K562 (cell line): ENCODE measurements around the gene SH3BGRL3. TPM values are rescaled to one million over a fixed set of nuclear protein-coding genes. Genes with fewer than 3 reads are reported as not detected.

ENCODE experiments used
- ADNP ChIP-seq: fragments of 200-800 bp; sonication (Bioruptor generic); IDR thresholded peaks from 2 replicates; pipeline ENCODE4 v1.6.1; 2016; ENCODE audit warnings: missing genetic modification characterization, missing compliant biosample characterization
- CCNT2 ChIP-seq: IDR thresholded peaks from 2 replicates; pipeline ENCODE4 v1.6.1; 2011; ENCODE audit warnings: borderline replicate concordance, low read depth, mild to moderate bottlenecking, moderate library complexity, mixed read lengths, low read length; ENCODE audit not compliant: insufficient read length; ENCODE audit errors: extremely low read depth
- CTBP1 ChIP-seq: fragments of 450-650 bp; IDR thresholded peaks from 2 replicates; pipeline ENCODE4 v1.6.1; 2016; ENCODE audit warnings: borderline replicate concordance
- ERF ChIP-seq: fragments of 450-650 bp; formaldehyde crosslinking; IDR thresholded peaks from 2 replicates; pipeline ENCODE4 v1.4.0; 2020; ENCODE audit warnings: mild to moderate bottlenecking, mixed read lengths
- FIP1L1 ChIP-seq: fragments of 200-400 bp; formaldehyde crosslinking; IDR thresholded peaks from 2 replicates; pipeline ENCODE4 v1.6.1; 2018; ENCODE audit warnings: mild to moderate bottlenecking, low read depth, low read length; ENCODE audit not compliant: poor library complexity, severe bottlenecking
- FUS ChIP-seq: fragments of 200-400 bp; formaldehyde crosslinking; optimal IDR thresholded peaks from 2 replicates; pipeline ENCODE3; 2017; ENCODE audit warnings: low read depth, low read length
- HLTF ChIP-seq: fragments of 450-650 bp; IDR thresholded peaks from 2 replicates; pipeline ENCODE4 v1.6.1; 2016
- L3MBTL2 ChIP-seq: fragments of 450-650 bp; IDR thresholded peaks from 2 replicates; pipeline ENCODE4 v1.6.1; 2016; ENCODE audit warnings: mild to moderate bottlenecking, moderate library complexity
- NONO ChIP-seq, 2 experiments: fragments of 200-400 bp in 1 of 2; fragments of 450-650 bp in 1 of 2; formaldehyde crosslinking in 1 of 2; IDR thresholded peaks; 2 replicates each; pipeline ENCODE4 v1.6.1; 2017; ENCODE audit warnings: low read depth in 2 of 2, mild to moderate bottlenecking in 2 of 2, moderate library complexity in 2 of 2, low read length in 1 of 2
- NRF1 ChIP-seq, 2 experiments: fragments of 450-650 bp; IDR thresholded peaks in 1 of 2; conservative IDR thresholded peaks in 1 of 2; 2 replicates each; pipeline ENCODE4 v1.6.1; 2014; ENCODE audit warnings: mild to moderate bottlenecking in 2 of 2
- RNF219 ChIP-seq: fragments of 250-450 bp; sonication (Bioruptor Pico); IDR thresholded peaks from 2 replicates; pipeline ENCODE4 v1.5.0; 2022; ENCODE audit warnings: mild to moderate bottlenecking
- SP1 ChIP-seq: sonication (generic); formaldehyde crosslinking; IDR thresholded peaks from 2 replicates; pipeline ENCODE4 v1.8.1; 2022; ENCODE audit warnings: mild to moderate bottlenecking, missing genetic modification reagents
- TAF9B ChIP-seq: fragments of 450-650 bp; IDR thresholded peaks from 2 replicates; pipeline ENCODE4 v1.6.1; 2018; ENCODE audit warnings: mild to moderate bottlenecking; ENCODE audit not compliant: partially characterized antibody
- ZNF609 ChIP-seq: sonication (generic); formaldehyde crosslinking; IDR thresholded peaks from 2 replicates; pipeline ENCODE4 v1.8.1; 2023; ENCODE audit warnings: missing genetic modification reagents, mild to moderate bottlenecking, borderline replicate concordance
- ZNF639 ChIP-seq, 2 experiments: fragments of 200-800 bp in 1 of 2; sonication (Bioruptor generic) in 1 of 2; sonication (generic) in 1 of 2; formaldehyde crosslinking in 1 of 2; IDR thresholded peaks in 1 of 2; conservative IDR thresholded peaks in 1 of 2; 2 replicates each; pipeline versions ENCODE4 v1.5.0 to v1.6.1; 2016 to 2020; ENCODE audit warnings: missing compliant biosample characterization in 1 of 2, missing genetic modification characterization in 1 of 2, missing genetic modification reagents in 1 of 2
- ZNF655 ChIP-seq: fragments of 250-450 bp; sonication (Bioruptor Pico); IDR thresholded peaks from 2 replicates; pipeline ENCODE4 v1.5.0; 2021
- polyA plus RNA-seq, 8 experiments: library from polyadenylated mRNA; depleted of rRNA in 4 of 8; stranded (reverse) in 5 of 8; unstranded in 3 of 8; fragments of >200 nt; fragmentation: Nextera tagmentation in 2 of 8; fragmentation: Illumina TruSeq in 1 of 8; extraction: Ambion mirVana in 2 of 8; extraction: Trizol in 1 of 8; gene quantifications; 2 replicates each; pipeline versions ENCODE4 v1.2.1 to v1.2.3, GENCODE V29; 2011 to 2014; ENCODE audit warnings: inconsistent platforms in 1 of 8, missing spikeins in 1 of 8
- total RNA-seq, 7 experiments: library from RNA; depleted of rRNA in 6 of 7; stranded (reverse); fragments of >200 nt in 6 of 7; fragmentation: Illumina TruSeq in 2 of 7; extraction: Trizol in 2 of 7; gene quantifications; 2 replicates each; pipeline versions ENCODE4 v1.2.1 to v1.2.3, GENCODE V29; 2011 to 2021; ENCODE audit warnings: low replicate concordance in 1 of 7

SH3BGRL3 gene
- total and polyA plus RNA-seq, 9 of the 15 experiments (the other 6 are each of a cell fraction or from before 2014, with no cell fraction given) = 30.3 to 140 (median 54.2) TPM

GRCh38 chr1:26279456-26280332 lies at the start of gene SH3BGRL3 (continued):
- TF ChIP-seq RNF219 (CRISPR knock-in tag) (no peak), FUS (peak; percentile 97), CTBP1 (peak; percentile 94), L3MBTL2 (peak; percentile 96), NONO (IDR thresholded peaks at IDR 0.05; ENCODE audit: low read depth in 2 of 2, low read length in 1 of 2) (peak in 1 of 2 experiments; percentile 73; a peak in 1 of 4 replicates), ADNP (tag) (no peak), ERF (CRISPR knock-in tag) (peak; percentile 14), CCNT2 (peak; percentile 92), ZNF655 (CRISPR knock-in tag) (0 out of 2 replicates have a peak, but pooled peaks have one; percentile 15), HLTF (0 out of 2 replicates have a peak, but pooled peaks have one; percentile 23), TAF9B (no peak), SP1 (CRISPR knock-in tag) (peak; percentile 84), ZNF639 (CRISPR knock-in tag; conservative IDR thresholded peaks at IDR 0.05 in 1 of 2, IDR thresholded peaks at IDR 0.05 in 1 of 2) (peak in 1 of 2 experiments; percentile 85; a peak in 2 of 4 replicates), ZNF609 (CRISPR knock-in tag) (peak; percentile 49; the same call in 1 of the 2 replicates), FIP1L1 (peak; percentile 94), NRF1 (conservative IDR thresholded peaks at IDR 0.05 in 1 of 2, IDR thresholded peaks at IDR 0.05 in 1 of 2) (peak; percentile 90 to 92)
